GM19324 (cell line): ENCODE measurements around the gene F13A1.

Experiments used
- ATAC-seq: cut with Tn5 transposase; IDR thresholded peaks from one replicate; pipeline ENCODE4 v1.9.1; 2021; ENCODE audit warnings: mild to moderate bottlenecking, moderate library complexity; ENCODE audit not compliant: unreplicated experiment, low FRiP score

The F13A1 gene

DNA sequence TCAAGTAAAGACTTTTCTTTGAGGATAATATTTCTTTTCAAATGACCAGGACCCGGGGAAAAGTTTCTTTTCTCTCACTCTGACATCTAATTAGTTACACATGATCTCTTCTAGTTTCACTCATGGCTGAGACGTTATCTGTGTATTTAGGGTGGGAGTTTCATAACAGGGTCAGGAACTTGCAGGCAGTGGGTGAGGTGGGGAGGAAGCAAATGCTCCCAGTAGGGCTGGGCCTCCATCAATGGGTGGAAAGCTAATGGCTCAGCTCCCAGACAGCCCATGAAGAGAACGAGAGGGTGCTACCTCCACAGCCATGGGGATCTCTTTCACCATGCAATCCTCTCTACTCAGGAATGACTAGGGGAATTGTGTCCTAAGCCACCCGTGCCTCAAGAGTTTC, 119.3 kb downstream of the F13A1 start:
- ATAC-seq, result no peak

DNA sequence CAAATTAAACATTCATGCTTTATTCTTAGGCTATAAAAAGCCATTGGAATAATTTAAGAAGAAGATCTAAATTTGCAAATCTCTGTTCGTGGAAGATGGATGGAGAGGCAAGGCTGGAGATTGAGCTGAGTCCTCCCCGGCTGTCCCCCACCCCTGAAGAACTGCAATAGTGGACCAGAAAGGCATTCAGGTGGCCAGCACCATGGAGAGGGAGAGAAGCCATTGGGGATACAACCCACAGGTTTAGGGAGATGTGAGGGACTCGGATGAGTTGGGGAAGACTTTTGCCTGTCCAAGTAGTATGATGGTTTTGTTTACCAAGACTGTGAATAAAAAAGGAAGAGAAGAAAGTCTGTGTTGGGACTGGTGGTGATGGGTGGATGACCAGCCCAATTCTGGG, 120.8 kb downstream of the F13A1 start:
- ATAC-seq, result no peak

DNA sequence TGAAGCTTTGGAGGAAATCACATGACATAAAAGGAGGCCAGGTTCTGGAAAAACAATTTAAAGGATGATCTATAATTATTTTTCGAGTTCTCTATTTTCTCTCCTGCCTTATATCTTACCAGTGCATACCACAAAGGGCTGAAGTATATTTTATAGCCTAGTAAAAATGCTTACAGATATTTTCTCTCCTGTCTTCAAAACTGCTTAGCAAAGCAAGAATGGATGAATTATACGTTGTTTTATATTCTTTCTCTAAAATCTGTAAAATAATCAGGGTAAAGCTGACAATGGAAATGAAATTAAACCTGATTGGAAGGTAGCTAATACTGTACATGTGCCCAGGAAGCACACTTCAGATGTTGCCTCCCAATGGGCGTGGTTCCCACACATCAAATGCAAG, 123.7 kb downstream of the F13A1 start:
- no peak for ATAC-seq

DNA sequence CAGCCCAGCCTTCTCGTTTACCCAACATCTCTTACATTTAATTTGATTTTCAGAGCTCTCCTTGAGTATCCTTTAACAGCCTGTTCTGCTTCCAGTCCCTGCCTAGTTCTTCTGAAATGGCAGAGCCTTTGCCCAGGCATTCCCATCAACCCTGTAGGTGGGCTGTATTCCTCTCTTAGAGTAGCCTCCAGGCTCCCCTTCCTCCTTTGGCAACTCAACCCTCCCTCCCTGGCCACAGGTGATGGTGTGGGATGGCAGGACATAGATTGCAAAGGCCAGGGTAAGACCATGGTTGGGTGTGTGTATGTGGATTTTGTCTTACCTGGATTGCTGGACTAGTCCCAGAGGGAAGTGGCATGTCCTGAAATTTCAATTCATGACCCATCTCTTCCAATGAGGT, 125.4 kb downstream of the F13A1 start:
- no peak for ATAC-seq

DNA sequence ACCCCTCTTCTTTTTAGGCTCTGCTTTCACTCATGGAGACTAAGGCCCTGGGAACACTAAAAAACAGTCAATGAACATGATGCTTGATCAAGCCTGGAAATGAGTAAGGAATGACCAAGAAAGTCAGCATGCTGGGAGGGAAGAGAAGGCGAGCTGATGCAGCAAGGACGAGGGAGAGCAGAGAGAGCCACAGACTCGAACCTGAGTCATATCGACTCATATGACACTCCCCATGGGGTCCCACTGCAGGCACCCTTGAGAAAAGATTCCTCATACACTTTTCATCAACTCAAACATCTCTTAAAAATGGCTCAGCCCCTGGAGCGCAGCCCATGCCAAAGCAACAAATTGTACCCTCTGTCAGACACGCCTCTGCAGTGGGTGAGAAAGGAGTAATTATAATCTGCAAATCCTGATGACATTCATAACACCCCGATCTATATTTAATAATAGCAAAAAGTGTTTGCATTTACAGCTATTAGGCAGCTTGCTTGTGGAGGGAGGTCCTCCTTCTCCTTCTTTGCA, 127.2 kb downstream of the F13A1 start:
- no peak for ATAC-seq

DNA sequence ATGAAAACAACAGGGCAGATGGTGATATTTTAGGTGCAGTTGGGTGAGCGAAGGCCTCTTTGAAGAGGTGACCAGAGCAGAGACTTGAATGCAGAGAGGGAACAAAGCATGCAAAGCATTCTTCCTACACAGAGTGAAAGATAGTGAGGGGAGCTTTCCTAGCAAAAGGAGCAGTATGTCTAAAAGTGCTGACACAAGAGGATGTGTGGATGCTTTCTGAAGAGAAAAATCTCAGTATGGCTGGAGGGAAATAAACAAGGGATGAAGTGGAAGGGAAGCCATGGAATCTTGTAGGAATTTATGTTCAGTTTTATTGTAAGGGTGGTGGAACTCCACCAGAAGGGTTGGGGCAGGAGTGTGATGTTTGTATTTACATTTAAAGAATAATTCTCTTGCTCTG, 128.6 kb downstream of the F13A1 start:
- no peak for ATAC-seq

DNA sequence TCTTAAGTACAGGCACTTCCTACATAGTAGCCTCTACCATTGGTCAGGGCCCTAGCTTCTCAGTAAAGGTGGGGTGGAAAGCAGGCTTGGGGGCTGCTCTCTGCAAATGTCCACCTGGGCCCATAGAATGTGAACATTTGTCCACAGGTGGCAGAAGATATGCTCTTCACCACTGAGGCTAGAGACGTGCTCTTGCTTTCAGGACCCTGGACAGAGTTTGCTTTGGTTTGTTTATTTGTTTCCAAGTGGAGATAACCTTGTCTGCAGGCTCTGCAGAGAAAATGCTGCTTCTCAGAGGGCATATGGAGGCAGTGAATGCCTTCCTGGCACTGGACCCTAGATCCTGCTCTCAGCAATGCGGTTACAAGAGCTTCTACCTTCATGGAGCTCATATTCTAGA, 129.0 kb downstream of the F13A1 start:
- ATAC-seq, result no peak

DNA sequence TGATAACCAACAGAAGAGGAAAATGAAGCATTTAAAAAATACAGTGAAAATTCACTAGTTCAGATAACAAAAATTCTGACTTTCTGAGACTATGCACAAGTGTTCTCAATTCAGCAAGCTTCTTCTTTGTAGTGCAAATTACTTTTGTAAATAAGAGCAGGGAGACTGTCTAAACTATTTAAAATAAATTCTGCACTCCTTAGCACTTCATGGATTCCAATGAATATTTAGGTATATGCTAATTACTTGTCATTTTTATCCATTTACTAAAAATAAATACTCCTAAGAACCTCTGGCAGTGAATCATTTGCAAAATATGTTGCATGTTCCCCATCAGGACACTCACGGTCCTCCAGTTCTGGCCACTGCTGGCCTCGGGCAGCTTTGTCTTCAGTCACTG, 139.8 kb downstream of the F13A1 start:
- ATAC-seq, result no peak

DNA sequence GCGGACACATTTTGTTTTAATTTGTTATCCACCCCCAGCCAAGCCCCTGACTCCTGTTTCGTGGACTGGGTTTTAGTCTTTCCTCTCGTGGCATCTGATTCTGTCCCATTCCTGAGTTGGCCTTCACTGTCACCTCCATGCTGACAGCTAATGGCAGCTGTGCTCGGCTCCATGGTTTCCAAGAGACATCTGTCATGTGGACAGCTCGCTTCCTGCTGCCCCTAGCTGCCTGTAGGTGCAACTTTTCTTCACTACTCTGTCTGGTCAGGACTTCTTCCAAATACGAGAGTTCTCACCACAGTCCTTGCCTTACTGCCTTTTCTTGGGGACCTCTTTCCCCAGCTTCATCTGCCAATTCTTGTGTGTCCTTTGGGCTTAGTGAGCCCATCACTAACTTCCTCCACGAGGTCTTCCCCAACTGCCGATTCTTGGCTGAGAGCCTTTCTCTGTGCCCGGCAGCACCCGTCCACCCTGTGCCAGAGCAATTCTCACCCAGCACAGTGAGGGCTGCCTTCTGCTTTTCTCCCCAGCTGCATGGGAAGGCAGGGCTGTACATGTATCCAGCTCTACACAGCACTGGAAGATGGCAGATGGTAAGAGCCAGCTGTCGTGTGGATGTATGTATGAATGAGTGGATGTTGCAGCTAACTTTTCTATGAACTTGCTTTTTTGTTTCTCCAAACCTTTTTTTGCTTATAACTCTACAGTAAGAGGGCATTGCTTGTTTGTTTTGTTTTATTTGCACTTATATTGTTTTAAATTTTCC, 140.4 kb downstream of the F13A1 start:
- ATAC-seq, result no peak

DNA sequence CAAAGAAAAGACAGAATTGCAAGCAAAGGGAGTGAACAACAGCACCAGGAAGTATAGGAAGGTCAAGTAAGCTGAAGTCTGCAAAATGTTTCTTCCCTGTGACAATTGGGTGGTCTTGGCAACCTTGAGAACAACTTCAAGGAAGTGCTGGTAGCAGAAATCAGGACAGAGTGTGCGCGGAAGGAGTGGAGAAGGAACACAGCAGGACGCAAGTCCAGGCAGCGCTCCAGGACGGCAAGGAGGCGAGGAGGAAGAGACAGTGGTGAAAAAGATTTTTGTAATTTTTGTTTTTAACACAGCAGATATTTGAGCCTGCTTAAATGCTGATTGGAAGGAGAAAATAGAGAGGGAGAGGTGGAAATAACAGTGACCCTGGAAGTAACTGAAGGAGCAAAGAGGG, 141.7 kb downstream of the F13A1 start:
- ATAC-seq, result no peak

DNA sequence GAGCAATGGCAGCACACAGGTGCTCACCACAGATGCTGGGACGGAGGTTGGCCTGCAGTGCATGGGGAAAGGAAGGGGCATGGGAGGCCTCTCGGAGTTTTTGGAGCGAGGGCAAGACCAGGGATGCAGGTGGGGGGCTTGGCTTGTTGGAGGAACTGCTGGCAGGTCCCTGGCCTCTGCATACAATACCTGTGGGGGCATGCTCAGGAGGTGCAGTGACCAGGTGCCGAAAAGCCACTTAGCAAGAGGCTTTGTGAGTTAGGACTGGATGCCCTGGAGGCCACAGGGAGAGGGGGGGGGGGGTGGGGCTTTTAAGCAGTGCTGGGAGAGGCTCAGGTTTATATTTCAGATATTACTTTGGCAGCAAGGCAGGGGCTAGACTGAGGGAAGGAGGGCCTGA, 142.7 kb downstream of the F13A1 start:
- ATAC-seq, result no peak

DNA sequence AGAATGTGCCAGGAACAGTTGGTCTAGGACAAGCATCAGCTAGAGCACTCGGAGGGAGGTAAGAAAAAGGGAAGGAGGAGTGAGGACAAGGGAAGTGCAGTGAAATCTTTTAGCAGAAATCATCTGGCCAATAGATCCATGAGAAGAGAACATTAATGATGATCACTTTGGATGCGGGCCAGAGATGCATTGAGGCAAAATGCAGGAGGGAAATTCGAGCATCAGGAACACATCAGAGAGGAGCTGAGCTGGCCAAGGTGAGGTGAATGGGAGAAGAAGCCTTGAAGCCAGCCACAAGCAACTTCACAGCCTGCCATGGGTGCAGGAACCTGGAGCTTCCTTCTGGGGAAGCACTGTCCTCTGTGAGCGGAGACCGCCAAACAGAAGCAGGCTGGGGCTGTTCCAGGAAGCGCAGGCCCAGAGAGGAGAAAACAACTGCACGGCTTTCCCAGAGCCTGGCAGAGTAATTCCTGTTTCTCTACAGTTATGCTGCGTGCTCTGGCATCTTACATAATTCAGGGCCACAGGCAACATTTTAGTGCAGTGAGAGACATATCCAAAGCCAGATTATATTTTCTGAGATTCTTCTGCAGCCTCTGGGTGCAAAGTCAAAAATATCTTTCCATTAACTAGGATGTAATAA, 143.8 kb downstream of the F13A1 start:
- ATAC-seq, result no peak

DNA sequence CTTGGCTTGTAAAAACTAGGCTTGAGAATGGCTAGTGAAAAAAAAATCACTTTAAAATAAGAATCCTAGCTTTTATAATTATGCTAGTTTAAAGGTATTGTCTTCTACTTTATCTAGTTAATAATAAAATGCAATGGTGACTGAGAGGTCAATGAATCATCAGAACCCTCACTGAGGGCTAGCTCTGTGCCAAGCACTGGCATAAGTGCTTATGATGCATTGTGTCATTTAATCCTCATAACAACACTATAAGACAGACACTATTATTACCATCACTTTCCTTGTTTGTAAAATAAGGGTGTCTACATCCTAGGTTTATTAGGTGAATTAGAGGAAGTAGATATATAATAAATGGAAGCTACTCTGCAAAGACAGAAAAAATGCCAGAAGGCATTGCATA, 144.3 kb downstream of the F13A1 start:
- ATAC-seq, result no peak

DNA sequence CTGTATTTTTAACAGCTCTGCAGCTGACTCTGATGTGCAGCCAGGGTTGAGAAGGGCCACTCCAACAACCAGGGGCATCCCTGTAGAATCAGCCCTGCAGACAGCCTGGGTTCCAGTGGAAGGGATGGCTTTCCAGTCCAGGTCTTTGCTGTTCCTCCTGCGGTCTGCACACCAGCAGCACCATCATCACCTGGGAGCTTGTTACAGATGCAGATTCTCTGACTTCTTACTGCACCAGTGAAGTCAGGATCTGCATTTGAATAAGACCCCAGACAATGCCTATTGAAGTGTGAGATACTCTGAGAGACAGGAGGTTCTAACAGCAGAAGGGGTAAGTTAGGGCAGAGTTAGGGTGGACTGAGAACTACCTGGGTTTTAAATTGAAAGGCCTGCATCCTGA, 151.3 kb downstream of the F13A1 start:
- ATAC-seq, result no peak

DNA sequence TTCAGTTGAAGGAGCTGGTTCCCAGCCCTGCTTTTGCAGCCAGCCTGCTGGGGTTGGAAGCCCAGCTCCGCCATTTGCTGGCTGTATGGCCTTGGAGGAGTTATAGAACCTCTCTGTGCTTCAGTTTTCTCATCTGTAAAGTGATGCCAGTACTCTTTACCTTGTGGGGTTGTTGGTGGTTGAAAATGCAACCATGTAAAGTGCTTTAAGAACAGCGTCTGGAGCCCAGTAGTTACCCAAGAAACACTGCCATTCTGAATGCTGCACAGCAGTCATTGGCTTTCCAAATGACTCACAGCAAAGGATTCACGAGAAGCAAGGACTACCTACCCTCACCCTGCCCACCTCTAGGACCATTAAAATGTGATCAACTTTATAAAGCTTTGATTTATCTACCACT, 154.4 kb downstream of the F13A1 start:
- no peak for ATAC-seq

DNA sequence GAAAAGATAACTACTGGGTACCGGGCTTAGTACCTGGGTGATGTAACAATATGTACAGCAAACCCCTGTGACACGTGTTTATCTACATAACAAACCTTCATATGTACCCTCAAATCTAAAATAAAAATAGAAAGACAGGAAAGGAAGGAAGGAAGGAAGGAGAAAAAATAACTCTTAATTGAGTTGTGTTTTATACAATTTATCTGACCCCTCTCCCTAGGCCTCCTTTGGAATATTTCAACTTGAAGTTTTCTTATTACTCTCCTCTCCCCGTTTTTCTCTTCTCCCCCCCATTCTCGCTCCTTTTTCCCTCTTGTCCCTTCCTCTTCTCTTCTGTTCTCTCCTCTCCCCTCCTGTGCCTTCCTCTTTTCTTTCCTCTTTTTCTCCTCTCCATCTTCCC, 156.1 kb downstream of the F13A1 start:
- ATAC-seq, result no peak

DNA sequence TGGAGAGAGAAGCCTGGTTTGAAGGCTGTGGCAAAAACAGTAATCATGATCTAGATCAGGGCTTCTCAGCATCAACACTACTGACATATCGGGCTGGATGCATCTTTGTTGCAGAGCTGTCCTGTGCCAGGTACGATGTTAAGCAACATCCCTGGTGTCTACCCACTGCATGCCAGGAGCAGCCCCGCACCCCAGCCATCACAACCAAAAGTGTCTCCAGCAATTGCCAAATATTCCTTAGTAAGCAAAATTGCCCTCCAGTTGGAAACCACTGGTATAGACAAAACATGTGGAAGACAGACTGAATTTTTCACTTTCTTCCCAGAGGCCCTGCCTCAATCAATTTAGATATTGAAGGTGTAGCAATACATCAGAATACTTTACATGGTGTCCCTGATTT, 166.1 kb downstream of the F13A1 start:
- no peak for ATAC-seq

DNA sequence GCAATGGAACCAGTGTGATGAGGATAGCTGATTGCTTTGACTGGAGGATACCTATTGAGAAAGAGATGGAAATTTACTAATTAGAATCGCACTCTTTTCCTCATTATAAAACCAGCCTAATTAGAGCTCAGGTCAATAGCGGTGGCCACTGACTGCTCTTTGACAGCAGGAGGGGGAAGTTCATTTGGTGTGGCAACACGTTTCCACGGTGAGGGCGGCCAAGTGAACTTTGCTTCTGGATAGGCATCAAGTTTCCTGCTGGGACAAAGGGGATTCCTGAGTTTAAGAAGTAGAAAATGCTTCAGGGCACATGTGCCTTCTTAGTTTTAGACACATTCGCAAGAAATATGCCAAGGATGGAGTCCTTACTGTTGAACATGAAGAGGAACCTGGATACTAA, 168.4 kb downstream of the F13A1 start:
- no peak for ATAC-seq

DNA sequence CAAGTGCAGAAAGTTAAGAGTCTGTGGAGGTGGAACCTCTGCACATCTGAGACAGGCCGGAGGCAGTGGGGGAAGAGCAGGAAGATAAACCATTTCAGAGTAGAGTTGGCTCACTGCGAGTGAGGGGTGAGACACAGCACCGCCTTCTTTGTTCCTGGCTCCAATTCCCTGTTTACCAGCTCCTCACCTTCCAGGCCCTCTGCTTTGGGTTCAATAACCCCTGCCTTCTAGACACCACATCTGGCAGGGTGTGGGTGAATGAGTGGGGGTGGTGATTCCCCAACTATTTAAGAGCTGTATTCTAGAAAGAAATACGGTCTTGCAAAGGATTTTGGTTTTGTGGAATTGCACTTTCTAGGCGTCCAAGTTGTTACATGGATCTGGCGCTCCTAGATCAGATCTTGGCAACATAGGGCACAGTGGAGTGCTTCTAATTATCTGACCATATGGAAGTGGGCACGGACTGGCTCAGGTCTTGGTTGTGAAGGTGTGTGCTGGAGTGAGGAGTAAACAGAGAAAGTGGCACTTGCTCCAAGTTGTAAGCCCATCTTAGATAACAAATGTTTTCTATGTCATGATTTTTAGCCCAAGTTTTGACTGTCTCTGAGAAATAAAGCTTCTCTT, 172.2 kb downstream of the F13A1 start:
- ATAC-seq, result no peak

DNA sequence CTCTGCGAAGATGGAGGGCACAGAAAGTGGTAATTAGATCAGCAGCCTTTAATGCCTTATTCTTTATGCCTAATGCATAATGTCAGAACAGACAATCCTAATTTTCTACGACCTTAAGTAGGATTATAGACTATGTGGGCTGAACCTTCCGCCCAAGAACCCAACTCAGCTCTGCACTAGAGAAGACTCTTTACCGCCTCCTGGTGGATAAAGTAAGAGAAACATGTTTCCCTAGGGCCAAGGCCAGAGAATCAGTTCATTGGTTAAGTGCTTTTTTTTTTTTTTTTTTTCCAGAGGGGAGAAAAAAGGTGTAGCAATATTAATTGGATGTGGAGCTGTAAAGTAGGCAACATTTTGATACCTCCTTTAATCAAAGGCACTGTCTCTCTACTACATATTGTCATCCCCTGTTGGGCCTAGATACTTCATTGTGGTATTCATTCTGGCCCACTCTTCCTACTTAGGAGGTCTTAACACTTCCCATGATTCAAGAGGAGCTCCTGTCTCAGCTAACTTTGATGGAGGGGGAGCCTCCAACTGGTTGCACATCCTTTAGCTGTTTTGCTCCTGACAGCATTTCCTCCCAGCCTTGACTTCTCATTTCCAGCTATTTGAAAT, 188.9 kb downstream of the F13A1 start:
- no peak for ATAC-seq

DNA sequence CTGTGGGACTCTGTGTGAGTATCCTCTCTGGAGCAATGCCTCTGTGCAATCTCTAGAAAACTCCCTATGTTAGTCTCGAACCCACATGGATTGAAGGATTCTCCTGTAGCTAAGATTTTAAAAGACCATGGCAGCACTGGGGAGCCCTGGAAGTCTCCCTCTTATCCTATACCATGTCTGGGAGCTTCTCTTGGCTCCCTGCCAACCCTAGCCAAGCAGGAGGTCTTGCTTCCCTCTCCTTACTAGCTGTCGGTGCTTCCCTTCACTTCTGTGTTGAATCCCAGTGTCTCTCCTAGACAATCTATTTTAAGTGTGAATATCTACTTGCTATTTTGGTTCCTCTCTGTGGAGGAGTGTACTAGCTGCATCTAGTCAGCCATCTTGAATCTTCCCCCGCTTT, 195.0 kb downstream of the F13A1 start:
- ATAC-seq, result no peak
